Measurements from ENCODE around the gene ZMYND8. TPM values are rescaled to one million over a fixed set of nuclear protein-coding genes. Genes with fewer than 3 reads are reported as not detected.
"Not testable (repeated sequence)": the region's sequence is repeated elsewhere in the genome, so short reads cannot be mapped to it uniquely, and the experiment has no call there.

The ZMYND8 gene
- total RNA-seq, 2 experiments from 2014 or later, result 28.8 to 29.8 TPM

- Mint-ChIP-seq H3K4me3 (no peak overlapping the region), H3K4me1 (peaks cover 43% of the 10 kb centered on the region), H3K27me3 (no peaks in the 10 kb centered on the region), H3K27ac (no peak overlapping the region), H3K9me3 (no peaks in the 10 kb centered on the region), H3K36me3 (peaks cover 31% of the 10 kb centered on the region)
- no peak for DNase-seq
Measured at GRCh38 chr20:47271046-47271615, 85.4 kb downstream of the ZMYND8 start.

GRCh38 chr20:47269309-47270165 lies 87.0 kb downstream of the ZMYND8 start:
- Mint-ChIP-seq H3K4me3 (no peak overlapping the region), H3K4me1 (peaks cover 30% of the 10 kb centered on the region), H3K27me3 (no peaks in the 10 kb centered on the region), H3K27ac (no peak overlapping the region), H3K36me3 (peaks cover 22% of the 10 kb centered on the region), H3K9me3 (no peaks in the 10 kb centered on the region)
- no peak for DNase-seq

DNA sequence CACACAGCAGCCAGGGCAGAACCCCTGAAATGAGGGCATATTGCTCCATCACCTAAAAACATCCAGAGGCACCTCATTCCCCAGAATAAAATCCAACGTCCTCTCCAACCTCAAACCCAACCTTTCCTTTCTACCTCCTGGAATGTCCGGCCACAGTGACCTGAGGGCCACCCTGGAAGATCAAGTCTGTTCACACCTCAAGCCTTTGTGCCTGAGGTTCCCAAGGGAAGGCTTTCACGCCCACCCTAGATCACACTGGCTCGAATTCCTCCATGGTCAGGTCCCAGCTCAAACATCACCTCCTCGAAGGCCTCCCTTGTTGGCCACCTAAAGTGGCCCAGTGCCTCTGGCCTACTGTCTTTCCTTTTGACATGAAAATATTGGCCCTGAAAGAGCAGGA lies 88.9 kb downstream of the ZMYND8 start:
- no peaks in the 10 kb centered on the region for H3K9me3 Mint-ChIP-seq
- H3K4me1 Mint-ChIP-seq, result peaks cover 13% of the 10 kb centered on the region
- no peak for DNase-seq
- H3K27me3 Mint-ChIP-seq, result no peaks in the 10 kb centered on the region
- no peak overlapping the region for H3K4me3 Mint-ChIP-seq
- H3K36me3 Mint-ChIP-seq, result peaks cover 11% of the 10 kb centered on the region
- H3K27ac Mint-ChIP-seq, result no peak overlapping the region

- no peak for DNase-seq
- Mint-ChIP-seq H3K4me1 (peaks cover 11% of the 10 kb centered on the region), H3K9me3 (no peaks in the 10 kb centered on the region), H3K27me3 (no peaks in the 10 kb centered on the region), H3K36me3 (peaks cover 13% of the 10 kb centered on the region), H3K4me3 (no peak overlapping the region), H3K27ac (peak overlapping the region; percentile 3)
Measured at GRCh38 chr20:47266847-47267515, 89.5 kb downstream of the ZMYND8 start.

- peaks cover 13% of the 10 kb centered on the region for H3K36me3 Mint-ChIP-seq
- DNase-seq, result no peak
- no peak overlapping the region for H3K27ac Mint-ChIP-seq
- no peak overlapping the region for H3K4me3 Mint-ChIP-seq
- H3K4me1 Mint-ChIP-seq, result peaks cover 11% of the 10 kb centered on the region
- H3K27me3 Mint-ChIP-seq, result no peaks in the 10 kb centered on the region
- no peaks in the 10 kb centered on the region for H3K9me3 Mint-ChIP-seq
Measured at GRCh38 chr20:47265984-47266383, 90.5 kb downstream of the ZMYND8 start.

DNA sequence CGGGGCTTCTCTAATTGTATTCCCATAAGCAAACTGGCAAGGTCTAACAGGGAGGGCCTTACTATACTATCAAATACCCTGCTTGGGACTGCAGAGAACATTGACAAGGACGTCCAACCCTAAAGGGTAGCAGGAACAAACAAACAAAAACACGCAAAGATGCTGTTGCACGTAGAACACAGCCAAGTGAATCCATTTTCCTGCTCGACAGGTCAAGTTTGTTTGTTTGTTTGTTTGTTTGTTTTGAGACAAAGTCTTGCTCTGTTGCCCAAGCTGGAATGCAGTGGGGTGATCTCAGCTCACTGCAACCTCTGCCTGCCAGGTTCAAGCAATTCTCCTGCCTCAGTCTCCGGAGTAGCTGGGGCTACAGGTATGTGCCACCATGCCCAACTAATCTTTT lies 91.3 kb downstream of the ZMYND8 start:
- H3K4me3 Mint-ChIP-seq, result no peak overlapping the region
- no peaks in the 10 kb centered on the region for H3K9me3 Mint-ChIP-seq
- H3K27me3 Mint-ChIP-seq, result no peaks in the 10 kb centered on the region
- DNase-seq, result no peak
- H3K4me1 Mint-ChIP-seq, result peaks cover 11% of the 10 kb centered on the region
- H3K36me3 Mint-ChIP-seq, result peaks cover 19% of the 10 kb centered on the region
- H3K27ac Mint-ChIP-seq, result no peak overlapping the region

- DNase-seq, H3K27ac Mint-ChIP-seq, H3K9me3 Mint-ChIP-seq, H3K4me3 Mint-ChIP-seq, H3K27me3 Mint-ChIP-seq: not testable (repeated sequence)
- Mint-ChIP-seq H3K36me3 (peaks cover 21% of the 10 kb centered on the region), H3K4me1 (peaks cover 13% of the 10 kb centered on the region)
Measured at GRCh38 chr20:47264137-47264769, 92.2 kb downstream of the ZMYND8 start.

- no peak overlapping the region for H3K4me3 Mint-ChIP-seq
- H3K9me3 Mint-ChIP-seq, result no peaks in the 10 kb centered on the region
- no peak overlapping the region for H3K27ac Mint-ChIP-seq
- peaks cover 19% of the 10 kb centered on the region for H3K36me3 Mint-ChIP-seq
- H3K4me1 Mint-ChIP-seq, result peaks cover 19% of the 10 kb centered on the region
- no peak for DNase-seq
- H3K27me3 Mint-ChIP-seq, result no peaks in the 10 kb centered on the region
Measured at GRCh38 chr20:47263465-47264084, 92.9 kb downstream of the ZMYND8 start.

- Mint-ChIP-seq H3K4me1 (peaks cover 22% of the 10 kb centered on the region), H3K27ac (no peak overlapping the region), H3K9me3 (no peaks in the 10 kb centered on the region), H3K4me3 (no peak overlapping the region), H3K36me3 (peaks cover 18% of the 10 kb centered on the region), H3K27me3 (no peaks in the 10 kb centered on the region)
- no peak for DNase-seq
Measured at GRCh38 chr20:47263080-47263464, 93.4 kb downstream of the ZMYND8 start.

GRCh38 chr20:47262365-47263013 lies 94.0 kb downstream of the ZMYND8 start:
- Mint-ChIP-seq H3K4me3 (no peak overlapping the region), H3K27ac (peak overlapping the region; percentile 35), H3K4me1 (peaks cover 22% of the 10 kb centered on the region), H3K9me3 (no peaks in the 10 kb centered on the region), H3K36me3 (peaks cover 14% of the 10 kb centered on the region), H3K27me3 (no peaks in the 10 kb centered on the region)
- no peak for DNase-seq

DNA sequence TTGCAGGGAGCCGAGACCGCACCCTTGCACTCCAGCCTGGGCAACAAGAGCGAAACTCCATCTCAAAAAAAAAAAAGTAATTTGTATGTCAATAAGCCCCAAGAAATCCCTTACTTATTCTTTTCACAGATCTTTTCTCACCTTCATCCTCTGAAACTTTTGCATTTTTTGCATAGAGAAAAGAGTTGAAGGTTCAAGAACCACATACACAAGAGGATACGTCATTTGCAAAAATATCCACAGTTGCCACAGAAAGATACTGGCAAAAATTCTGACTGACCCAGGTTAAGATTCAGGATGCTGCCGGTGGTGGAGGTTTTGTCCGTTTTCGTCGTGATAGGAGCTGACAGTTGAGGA lies 94.5 kb downstream of the ZMYND8 start:
- Mint-ChIP-seq H3K27ac (peak overlapping the region; percentile 35), H3K36me3 (peaks cover 13% of the 10 kb centered on the region), H3K9me3 (no peaks in the 10 kb centered on the region), H3K4me3 (no peak overlapping the region), H3K4me1 (peaks cover 19% of the 10 kb centered on the region), H3K27me3 (no peaks in the 10 kb centered on the region)
- no peak for DNase-seq

- H3K27ac Mint-ChIP-seq, DNase-seq, H3K4me3 Mint-ChIP-seq, H3K27me3 Mint-ChIP-seq, H3K9me3 Mint-ChIP-seq: not testable (repeated sequence)
- peaks cover 19% of the 10 kb centered on the region for H3K4me1 Mint-ChIP-seq
- H3K36me3 Mint-ChIP-seq, result peaks cover 11% of the 10 kb centered on the region
Measured at GRCh38 chr20:47261161-47261774, 95.2 kb downstream of the ZMYND8 start.

- H3K27ac Mint-ChIP-seq, result not testable (repeated sequence)
- H3K4me1 Mint-ChIP-seq, result peaks cover 16% of the 10 kb centered on the region
- peaks cover 11% of the 10 kb centered on the region for H3K36me3 Mint-ChIP-seq
Measured at GRCh38 chr20:47260540-47261126, 95.9 kb downstream of the ZMYND8 start.

More at GRCh38 chr20:47260540-47261126, 95.9 kb downstream of the ZMYND8 start:
- H3K9me3 Mint-ChIP-seq, DNase-seq, H3K4me3 Mint-ChIP-seq, H3K27me3 Mint-ChIP-seq: not testable (repeated sequence)

Measured in activated naive CD8-positive, alpha-beta T cell treated with anti-CD3 and anti-CD28 coated beads for 36 hours (primary cell).